ENCODE data around the gene FOSL2.

GRCh38 chr2:28370354-28370753 lies 22.3 kb upstream of the FOSL2 start:
- TF ChIP-seq TEAD4 (IDR thresholded peaks at IDR 0.05): no peak
- TF ChIP-seq, protein P1, sequence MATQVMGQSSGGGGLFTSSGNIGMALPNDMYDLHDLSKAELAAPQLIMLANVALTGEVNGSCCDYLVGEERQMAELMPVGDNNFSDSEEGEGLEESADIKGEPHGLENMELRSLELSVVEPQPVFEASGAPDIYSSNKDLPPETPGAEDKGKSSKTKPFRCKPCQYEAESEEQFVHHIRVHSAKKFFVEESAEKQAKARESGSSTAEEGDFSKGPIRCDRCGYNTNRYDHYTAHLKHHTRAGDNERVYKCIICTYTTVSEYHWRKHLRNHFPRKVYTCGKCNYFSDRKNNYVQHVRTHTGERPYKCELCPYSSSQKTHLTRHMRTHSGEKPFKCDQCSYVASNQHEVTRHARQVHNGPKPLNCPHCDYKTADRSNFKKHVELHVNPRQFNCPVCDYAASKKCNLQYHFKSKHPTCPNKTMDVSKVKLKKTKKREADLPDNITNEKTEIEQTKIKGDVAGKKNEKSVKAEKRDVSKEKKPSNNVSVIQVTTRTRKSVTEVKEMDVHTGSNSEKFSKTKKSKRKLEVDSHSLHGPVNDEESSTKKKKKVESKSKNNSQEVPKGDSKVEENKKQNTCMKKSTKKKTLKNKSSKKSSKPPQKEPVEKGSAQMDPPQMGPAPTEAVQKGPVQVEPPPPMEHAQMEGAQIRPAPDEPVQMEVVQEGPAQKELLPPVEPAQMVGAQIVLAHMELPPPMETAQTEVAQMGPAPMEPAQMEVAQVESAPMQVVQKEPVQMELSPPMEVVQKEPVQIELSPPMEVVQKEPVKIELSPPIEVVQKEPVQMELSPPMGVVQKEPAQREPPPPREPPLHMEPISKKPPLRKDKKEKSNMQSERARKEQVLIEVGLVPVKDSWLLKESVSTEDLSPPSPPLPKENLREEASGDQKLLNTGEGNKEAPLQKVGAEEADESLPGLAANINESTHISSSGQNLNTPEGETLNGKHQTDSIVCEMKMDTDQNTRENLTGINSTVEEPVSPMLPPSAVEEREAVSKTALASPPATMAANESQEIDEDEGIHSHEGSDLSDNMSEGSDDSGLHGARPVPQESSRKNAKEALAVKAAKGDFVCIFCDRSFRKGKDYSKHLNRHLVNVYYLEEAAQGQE (IDR thresholded peaks at IDR 0.05; ENCODE audit: low read depth): no peak
- TF ChIP-seq RAD21 (IDR thresholded peaks at IDR 0.05; ENCODE audit: low read depth): no peak
- TF ChIP-seq, protein P2, sequence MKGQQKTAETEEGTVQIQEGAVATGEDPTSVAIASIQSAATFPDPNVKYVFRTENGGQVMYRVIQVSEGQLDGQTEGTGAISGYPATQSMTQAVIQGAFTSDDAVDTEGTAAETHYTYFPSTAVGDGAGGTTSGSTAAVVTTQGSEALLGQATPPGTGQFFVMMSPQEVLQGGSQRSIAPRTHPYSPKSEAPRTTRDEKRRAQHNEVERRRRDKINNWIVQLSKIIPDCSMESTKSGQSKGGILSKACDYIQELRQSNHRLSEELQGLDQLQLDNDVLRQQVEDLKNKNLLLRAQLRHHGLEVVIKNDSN (IDR thresholded peaks at IDR 0.05): no peak
- no peak for TF ChIP-seq CEBPB (IDR thresholded peaks at IDR 0.05)
